Activated T-cell treated with anti-CD3 and anti-CD28 coated beads for 48 hours (primary cell): ENCODE measurements around the gene IFNA13.
"Not testable (repeated sequence)": the region's sequence is repeated elsewhere in the genome, so short reads cannot be mapped to it uniquely, and the experiment has no call there.

Experiments used
- DNase-seq: peaks from one replicate; pipeline ENCODE4 v3.0.0-alpha.2; 2020; ENCODE audit warnings: low read depth

Gene IFNA13

DNA sequence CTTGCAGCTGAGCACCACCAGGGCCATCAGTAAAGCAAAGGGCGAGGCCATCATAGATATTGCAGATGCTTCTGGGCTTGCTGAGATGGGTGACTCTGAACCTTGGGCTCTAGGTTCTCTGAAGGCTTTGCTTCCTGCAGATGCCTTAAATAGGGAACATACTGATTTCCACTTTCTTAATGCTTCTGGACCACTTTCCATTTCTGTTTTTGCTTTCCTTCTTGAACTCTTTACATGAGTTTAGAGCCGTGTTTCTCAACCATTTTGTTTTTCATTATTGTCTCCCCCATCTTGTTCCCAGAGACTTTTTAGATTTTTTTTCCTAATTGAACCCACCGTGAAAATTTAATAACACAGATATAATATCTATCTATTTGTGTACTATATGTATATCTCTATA is at the start of gene IFNA13:
Gene IFNA13, minus strand, starts transcription at position 101 of the 400 bp plus-strand sequence. Its CDS starts 47 bp downstream, at position 54.
- no peak for DNase-seq

DNA sequence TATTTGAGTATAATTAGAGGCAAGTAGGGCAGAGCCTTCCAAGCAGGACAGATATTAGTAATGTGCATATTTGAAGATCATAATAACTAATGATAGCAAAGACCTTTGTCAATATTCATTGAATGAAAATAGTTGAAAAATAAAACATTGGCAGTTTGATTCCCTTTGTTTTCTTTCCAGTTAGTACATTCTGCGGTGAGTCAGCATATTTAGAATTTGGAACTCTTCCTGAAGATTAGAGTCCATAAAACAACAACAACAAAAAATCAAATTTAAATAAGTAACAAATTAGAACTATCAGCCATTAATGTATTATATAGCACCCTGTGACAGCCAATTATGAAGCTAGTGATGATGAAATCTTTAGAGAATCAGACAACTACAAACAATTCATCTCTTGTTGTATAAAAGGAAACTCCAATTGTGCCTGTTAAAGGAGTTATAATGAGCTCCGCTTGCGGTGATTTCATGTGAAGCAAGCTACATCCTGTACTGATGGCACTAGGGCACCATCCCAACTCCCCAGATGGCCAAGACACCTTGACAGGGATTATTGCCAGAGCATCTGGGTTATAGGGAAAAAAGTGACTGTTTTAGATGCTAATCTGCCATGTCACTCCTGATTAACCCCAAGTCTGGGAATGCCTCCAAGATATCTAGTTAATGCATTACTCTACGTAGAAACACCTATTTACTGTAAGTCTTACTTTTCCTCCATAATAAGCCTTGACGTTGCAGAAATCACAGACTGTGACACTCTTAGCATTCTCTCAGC is 47.8 kb upstream of the IFNA13 start:
- no peak for DNase-seq

- no peak for DNase-seq
Measured at GRCh38 chr9:21414220-21414940, 46.5 kb upstream of the IFNA13 start.

- DNase-seq, result no peak
Measured at GRCh38 chr9:21413624-21414023, 45.8 kb upstream of the IFNA13 start.

DNA sequence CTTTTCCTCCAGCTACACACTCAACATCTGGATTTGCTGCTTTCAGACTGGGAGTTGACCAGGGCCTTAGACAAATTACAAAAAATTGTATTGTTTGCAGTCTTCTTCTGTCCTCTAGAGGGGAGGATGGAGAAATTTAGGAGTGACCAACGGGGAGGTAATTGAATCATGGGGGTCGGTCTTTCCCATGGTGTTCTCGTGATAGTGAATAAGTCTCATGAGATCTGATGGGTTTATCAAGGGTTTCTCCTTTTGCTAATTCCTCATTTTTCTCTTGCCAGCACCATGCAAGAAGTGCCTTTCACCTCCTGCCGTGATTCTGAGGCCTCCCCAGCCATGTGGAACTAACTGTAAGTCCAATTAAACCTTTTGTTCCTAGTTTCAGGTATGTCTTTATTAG is 45.3 kb upstream of the IFNA13 start:
- DNase-seq, result no peak

DNA sequence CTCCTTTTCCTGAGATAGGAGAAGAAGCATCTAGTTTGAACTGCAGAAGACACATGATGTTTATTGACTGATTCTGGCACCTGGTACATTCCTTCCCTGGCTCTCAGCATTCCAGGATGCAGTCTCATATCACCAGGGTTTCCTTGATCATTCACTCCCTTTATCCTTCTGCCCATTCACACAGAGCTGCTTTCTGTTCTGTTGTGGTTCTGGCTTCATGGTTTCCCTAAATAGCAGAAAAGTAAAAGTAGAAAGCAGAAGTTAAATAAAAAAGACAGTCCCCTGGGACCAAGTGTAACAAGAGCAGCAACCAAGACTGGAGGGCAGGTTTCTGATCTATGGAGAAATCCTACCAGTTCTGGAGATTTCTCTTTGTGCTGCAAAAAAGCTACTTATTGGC is 44.2 kb upstream of the IFNA13 start:
- no peak for DNase-seq

DNA sequence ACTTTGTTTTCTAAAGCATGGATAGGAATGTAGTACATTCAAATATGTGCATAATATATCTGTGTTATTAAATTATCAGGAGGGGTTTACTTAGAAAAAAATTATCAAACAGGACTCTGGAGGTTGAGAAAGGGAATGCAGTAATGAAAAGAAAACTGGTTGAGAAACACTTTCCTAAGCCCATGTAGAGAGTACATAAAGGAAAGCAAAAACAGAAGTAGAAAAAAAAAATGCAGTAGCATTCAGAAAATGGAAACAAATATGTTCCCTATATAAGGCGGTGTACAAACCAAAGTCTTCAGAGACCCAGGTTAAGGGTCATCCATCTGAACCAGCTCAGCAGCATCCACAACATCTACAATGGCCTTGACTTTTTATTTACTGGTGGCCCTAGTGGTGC is 41.0 kb upstream of the IFNA13 start, which contains the start of gene IFNA8:
Gene IFNA8, plus strand, starts transcription at position 301 of the 400 bp plus-strand sequence. Its CDS starts 60 bp downstream, at position 361.
- no peak for DNase-seq

DNA sequence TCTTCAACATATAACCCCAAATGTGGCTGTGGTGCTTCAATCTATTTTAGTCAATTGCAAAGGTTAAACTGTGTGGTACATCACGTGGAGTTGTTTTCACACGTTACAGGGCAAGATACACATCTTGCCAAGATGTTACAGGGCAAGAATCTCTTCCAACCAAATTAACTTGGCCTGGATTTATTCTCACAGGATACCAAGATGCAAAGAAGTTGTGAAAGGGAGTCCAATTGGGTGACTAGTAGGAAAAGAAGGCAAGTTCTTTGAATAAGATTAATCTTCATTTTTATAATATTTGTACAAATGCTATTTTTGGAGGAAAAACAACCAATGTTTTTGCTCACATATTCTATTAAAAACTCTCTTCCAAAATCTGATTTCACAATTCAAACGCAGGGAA is 36.3 kb upstream of the IFNA13 start:
- no peak for DNase-seq

DNA sequence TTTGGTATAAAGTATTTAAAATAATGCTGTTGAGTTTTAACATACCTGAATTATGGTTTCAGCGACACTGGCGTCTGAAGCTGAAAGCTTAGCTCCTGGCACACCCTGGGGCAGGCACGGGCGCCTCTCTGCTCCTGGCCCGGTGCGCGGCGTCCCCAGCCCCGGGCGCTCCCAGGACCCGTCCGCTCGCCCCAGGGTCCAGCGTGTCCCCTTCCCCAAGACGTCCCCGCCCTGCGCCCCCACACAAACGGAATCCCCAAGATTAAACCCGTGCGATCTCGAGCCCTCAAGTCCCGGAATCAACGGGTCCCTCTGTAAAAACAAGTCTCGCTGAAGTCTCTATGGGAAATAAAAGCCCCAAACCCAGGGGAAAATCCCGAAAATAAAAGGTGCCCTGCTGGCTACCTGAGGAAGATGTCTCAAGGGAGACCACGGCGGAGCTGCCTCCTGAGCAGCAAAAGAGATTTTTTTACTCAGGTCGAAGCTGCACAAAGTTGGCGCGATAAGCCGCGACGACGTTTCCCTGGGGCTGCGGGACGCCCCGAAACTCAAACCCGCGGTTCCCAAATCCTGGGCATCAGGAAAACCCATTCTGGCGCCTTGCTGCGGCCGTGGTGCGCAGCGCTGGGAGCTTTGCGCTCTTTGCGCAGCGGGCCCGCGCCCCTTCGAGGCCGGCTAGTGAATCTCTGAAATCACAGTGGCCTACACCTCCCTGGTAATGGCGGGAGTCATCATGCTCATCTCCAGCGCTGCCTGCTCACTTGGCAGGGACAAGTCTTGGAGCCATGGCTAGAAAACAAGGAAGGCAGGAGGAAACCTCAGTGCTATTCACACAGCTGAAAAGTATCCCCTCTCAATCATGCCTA is 34.8 kb upstream of the IFNA13 start:
- peak; percentile 19 for DNase-seq

- no peak for DNase-seq
Measured at GRCh38 chr9:21399956-21400355, 32.1 kb upstream of the IFNA13 start.

- no peak for DNase-seq
Measured at GRCh38 chr9:21398955-21399489, 31.2 kb upstream of the IFNA13 start.

DNA sequence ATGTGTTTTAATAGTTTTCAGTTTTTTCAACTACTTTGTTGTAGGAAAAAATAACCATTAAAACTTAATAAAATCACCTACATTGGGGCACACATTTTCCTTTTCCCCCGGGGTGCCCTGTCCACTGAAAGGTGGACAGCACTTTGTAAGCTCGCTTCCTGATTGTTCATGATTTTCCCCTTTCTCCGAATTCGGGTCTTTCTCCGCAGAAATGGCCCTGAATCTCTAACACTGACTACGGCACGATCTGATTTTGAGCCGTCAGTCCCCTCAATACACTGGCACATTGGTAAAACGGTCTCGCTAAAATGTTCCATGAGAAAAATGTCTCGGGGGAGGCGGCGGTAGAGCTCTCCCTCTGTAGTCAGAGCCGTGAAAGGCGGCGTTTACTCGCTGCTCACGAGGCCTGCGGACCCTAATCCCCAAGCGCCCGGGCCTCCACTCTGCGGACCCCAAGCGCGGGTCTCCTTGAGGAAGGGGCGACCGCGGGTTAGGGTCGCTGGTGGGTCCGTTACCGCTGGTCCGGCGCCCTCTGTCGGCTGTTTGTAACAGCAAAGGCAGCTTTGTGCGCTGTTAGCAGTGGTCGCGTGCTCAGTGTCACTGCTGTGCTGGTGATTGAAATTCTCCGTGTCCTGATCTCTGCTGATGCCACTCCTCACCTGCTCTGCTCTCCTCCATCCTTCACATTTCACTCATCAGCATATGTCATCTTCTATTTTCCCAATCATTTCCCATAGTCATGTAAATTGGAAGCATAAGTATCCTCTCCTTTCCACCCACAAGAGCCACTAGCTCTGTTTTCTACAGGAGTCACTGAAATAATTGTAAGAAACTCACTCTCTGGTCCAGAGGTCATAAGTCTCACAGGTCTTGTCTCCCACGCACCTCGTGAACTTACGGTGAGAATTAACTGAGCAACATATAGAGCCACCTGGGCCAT is 28.2 kb upstream of the IFNA13 start:
- DNase-seq, result peak; percentile 42

GRCh38 chr9:21392270-21392669 is 24.4 kb upstream of the IFNA13 start:
- DNase-seq, result no peak

DNA sequence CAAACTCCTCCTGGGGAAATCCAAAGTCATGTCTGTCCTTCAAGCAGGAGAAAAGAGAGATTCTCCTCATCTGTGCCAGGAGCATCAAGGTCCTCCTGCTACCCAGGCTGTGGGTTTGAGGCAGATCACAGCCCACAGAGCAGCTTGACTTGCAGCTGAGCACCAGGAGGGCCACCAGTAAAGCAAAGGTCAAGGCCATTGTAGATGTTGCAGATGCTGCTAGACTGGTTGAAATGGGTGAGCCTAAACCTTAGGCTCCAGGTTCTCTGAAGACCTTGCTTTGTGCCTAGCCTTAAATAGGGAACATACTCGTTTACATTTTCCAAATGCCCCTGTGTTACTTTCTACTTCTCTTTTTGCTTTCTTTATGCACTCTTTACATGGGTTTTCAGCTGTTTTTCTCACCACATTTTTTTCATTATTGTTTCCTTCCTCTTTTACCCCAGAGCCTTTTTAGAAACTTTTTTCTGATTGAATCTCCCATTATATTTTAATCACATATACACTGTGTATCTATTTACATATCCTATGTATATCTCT is 17.3 kb upstream of the IFNA13 start, which contains the start of gene IFNA2:
Gene IFNA2, minus strand, starts transcription at position 268 of the 540 bp plus-strand sequence. Its CDS starts 69 bp downstream, at position 199.
- no peak for DNase-seq

DNA sequence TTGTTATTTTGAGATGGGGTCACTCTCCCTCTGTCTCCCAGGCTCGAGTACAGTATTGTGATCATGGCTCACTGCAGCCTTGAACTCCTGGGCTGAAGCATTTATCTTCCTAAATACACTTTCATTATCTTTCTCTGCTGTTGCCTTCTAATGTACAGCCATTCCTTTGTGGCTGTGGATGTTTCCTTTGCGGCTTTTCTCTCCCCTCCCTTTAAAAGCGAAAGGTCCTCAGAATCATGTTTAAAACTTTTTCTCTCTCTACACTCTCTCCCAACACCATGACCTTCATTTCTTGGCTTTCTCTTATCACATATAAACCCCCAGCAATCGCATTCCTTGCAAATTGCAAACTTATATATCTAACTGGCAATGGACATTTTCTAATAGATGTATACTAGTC is 15.8 kb upstream of the IFNA13 start:
- no peak for DNase-seq

DNA sequence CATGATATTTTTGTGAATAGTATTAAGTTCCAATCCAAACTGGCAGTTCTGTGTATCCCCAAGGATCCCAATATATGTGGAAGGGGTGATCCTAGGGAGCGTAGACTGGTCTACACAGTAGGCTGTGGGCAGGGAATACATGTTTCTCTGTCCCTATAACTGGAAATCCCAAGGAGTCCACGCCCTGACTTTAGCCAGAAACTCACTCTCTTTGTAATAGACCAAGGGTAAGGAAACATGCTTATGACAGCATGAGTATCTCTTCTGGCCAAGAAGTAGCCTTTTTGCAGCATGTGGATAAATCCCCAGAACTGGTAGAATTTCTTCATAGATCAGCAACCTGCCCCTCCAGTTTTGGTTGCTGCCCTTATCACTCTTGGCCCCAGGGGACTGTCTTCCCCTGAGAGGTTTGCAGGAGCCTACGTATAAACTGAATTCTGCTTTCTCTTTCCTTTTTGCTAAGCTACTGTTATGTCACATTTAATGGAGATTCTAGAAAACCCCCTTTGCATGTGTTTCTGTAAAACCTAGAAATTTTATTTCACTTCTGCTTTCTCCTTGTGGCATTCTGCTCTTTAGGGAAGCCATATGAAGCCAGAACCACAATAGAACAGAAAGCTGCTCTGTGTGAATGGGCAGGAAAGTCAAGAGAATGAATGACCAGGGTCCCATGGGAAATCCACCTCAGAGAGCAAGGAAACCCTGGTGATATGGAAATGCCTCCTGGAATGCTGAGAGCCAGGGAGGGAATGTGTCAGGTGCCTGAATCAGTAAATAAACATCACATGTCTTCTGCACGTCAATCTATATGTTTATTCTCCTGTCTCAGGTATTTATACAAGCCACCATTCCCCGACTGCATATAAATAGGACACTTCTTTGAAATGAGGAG is 13.8 kb upstream of the IFNA13 start:
- DNase-seq, result no peak

- not testable (repeated sequence) for DNase-seq
Measured at GRCh38 chr9:21371467-21371866, 3.6 kb upstream of the IFNA13 start.

GRCh38 chr9:21367169-21367568 is 688 bp downstream of the IFNA13 start:
- DNase-seq, result not testable (repeated sequence)

GRCh38 chr9:21362287-21362686 is 5.6 kb downstream of the IFNA13 start:
- no peak for DNase-seq
